IMR-90 (cell line): ENCODE data around the gene ERGIC1. TPM values are rescaled to one million over a fixed set of nuclear protein-coding genes. Genes with fewer than 3 reads are reported as not detected.

Experiments used
- ATAC-seq: fragments of 200-7000 bp; cut with Tn5 transposase; 2 replicates; pipeline ENCODE4 v1.9.1; 2020; ENCODE audit warnings: low read depth, mild to moderate bottlenecking, moderate library complexity
- BruUV-seq: library from RNA; stranded (reverse); fragments of 400-500 nt; replicated peaks from 2 replicates; lab custom pipeline; 2021; lab: Mats Ljungman, UMichigan
- CTCF ChIA-PET: fragments of 300-600 bp; formaldehyde crosslinking; extraction: SDS; loops from one replicate; lab custom pipeline; 2021; ENCODE audit warnings: antibody characterized with exemption; lab: Yijun Ruan, JAX
- POLR2A ChIA-PET: fragments of 300-600 bp; sonication (Branson Sonifier 250); formaldehyde crosslinking; loops from one replicate; lab custom pipeline; 2022; ENCODE audit warnings: antibody characterized with exemption; ENCODE audit not compliant: unreplicated experiment; lab: Charles Lee
- DNase-seq: peaks from one replicate; pipeline ENCODE4 v3.0.0; 2013
- H2AFZ ChIP-seq: replicated peaks from 2 replicates; pipeline ENCODE3; 2013; ENCODE audit warnings: low read length, mild to moderate bottlenecking; ENCODE audit not compliant: poor library complexity
- H2AK5ac ChIP-seq: 2 replicates; pipeline ENCODE4 v1.6.1; 2013; ENCODE audit warnings: low read depth, low read length, inconsistent platforms
- H2AK9ac ChIP-seq: replicated peaks from 2 replicates; pipeline ENCODE3; 2013; ENCODE audit warnings: mild to moderate bottlenecking, low read depth, low read length, moderate library complexity; ENCODE audit not compliant: poor library complexity
- H2BK120ac ChIP-seq: 2 replicates; pipeline ENCODE4 v1.6.1; 2013; ENCODE audit warnings: low read depth, low read length, inconsistent platforms
- H2BK15ac ChIP-seq: 3 replicates; pipeline ENCODE4 v1.6.1; 2013; ENCODE audit warnings: low read depth, low read length, inconsistent platforms
- H2BK20ac ChIP-seq: 2 replicates; pipeline ENCODE4 v1.6.1; 2013; ENCODE audit warnings: low read depth, mild to moderate bottlenecking, inconsistent platforms, low read length, moderate library complexity
- H2BK5ac ChIP-seq: 2 replicates; pipeline ENCODE4 v1.6.1; 2013; ENCODE audit warnings: mild to moderate bottlenecking, low read depth, low read length, inconsistent platforms; ENCODE audit not compliant: poor library complexity, severe bottlenecking
- H3K14ac ChIP-seq: replicated peaks from 2 replicates; pipeline ENCODE4 v1.6.1; 2013; ENCODE audit warnings: low read depth, low read length, inconsistent platforms
- H3K18ac ChIP-seq: 2 replicates; pipeline ENCODE4 v1.6.1; 2013; ENCODE audit warnings: low read depth, low read length, control low read depth
- H3K23ac ChIP-seq: 2 replicates; pipeline ENCODE4 v1.6.1; 2013; ENCODE audit warnings: low read depth, low read length, inconsistent platforms
- H3K27ac ChIP-seq: 2 replicates; pipeline ENCODE4 v1.5.1; 2013; ENCODE audit warnings: mild to moderate bottlenecking, control low read depth, low read length; ENCODE audit not compliant: insufficient read depth
- H3K27me3 ChIP-seq: 2 replicates; pipeline ENCODE4 v1.6.1; 2013; ENCODE audit warnings: low read length; ENCODE audit not compliant: control insufficient read depth, insufficient read depth
- H3K36me3 ChIP-seq: 2 replicates; pipeline ENCODE4 v1.6.1; 2013; ENCODE audit warnings: low read length, mixed read lengths; ENCODE audit not compliant: control insufficient read depth, insufficient read depth
- H3K4ac ChIP-seq: 2 replicates; pipeline ENCODE4 v1.6.1; 2013; ENCODE audit warnings: low read depth, low read length, inconsistent platforms
- H3K4me1 ChIP-seq: 2 replicates; pipeline ENCODE4 v1.6.1; 2013; ENCODE audit warnings: low read length, mixed read lengths; ENCODE audit not compliant: control insufficient read depth, insufficient read depth
- H3K4me2 ChIP-seq: 2 replicates; pipeline ENCODE4 v1.6.1; 2013; ENCODE audit warnings: low read depth, mild to moderate bottlenecking, control low read depth, low read length, moderate library complexity
- H3K4me3 ChIP-seq: 2 replicates; pipeline ENCODE4 v1.5.1; 2013; ENCODE audit warnings: low read depth, mild to moderate bottlenecking, control low read depth, low read length, moderate library complexity; ENCODE audit not compliant: insufficient read depth
- H3K56ac ChIP-seq: 2 replicates; pipeline ENCODE4 v1.6.1; 2013; ENCODE audit warnings: low read length, inconsistent platforms; ENCODE audit not compliant: insufficient read depth; ENCODE audit errors: extremely low read depth
- H3K79me1 ChIP-seq, 2 experiments: 2 replicates each; pipeline ENCODE4 v1.6.1; 2013; ENCODE audit warnings: low read length in 2 of 2, inconsistent platforms in 1 of 2, low read depth in 1 of 2
- H3K9ac ChIP-seq: 2 replicates; pipeline ENCODE4 v1.6.1; 2013; ENCODE audit warnings: low read depth, low read length, control low read depth
- H3K9me1 ChIP-seq: 2 replicates; pipeline ENCODE4 v1.6.1; 2013; ENCODE audit warnings: low read length, inconsistent platforms; ENCODE audit not compliant: insufficient read depth
- H3K9me3 ChIP-seq: 2 replicates; pipeline ENCODE4 v1.6.1; 2013; ENCODE audit warnings: low read length; ENCODE audit not compliant: control insufficient read depth, insufficient read depth
- H4K20me1 ChIP-seq: 2 replicates; pipeline ENCODE4 v1.6.1; 2013; ENCODE audit warnings: low read length, inconsistent platforms; ENCODE audit not compliant: insufficient read depth
- H4K5ac ChIP-seq: 2 replicates; pipeline ENCODE4 v1.6.1; 2013; ENCODE audit warnings: mild to moderate bottlenecking, low read depth, low read length, control low read depth
- H4K8ac ChIP-seq, 2 experiments: 2 replicates each; pipeline ENCODE4 v1.6.1; 2013; ENCODE audit warnings: low read depth in 2 of 2, low read length in 2 of 2, control low read depth in 1 of 2, inconsistent platforms in 1 of 2
- H4K91ac ChIP-seq: 2 replicates; pipeline ENCODE4 v1.6.1; 2013; ENCODE audit warnings: low read depth, low read length, inconsistent platforms; ENCODE audit not compliant: insufficient read depth
- FOS ChIP-seq: fragments of 150-350 bp; IDR thresholded peaks from 2 replicates; pipeline ENCODE4 v1.6.1; 2016; ENCODE audit warnings: low read depth, low read length
- MAFK ChIP-seq: IDR thresholded peaks from 2 replicates; pipeline ENCODE4 v1.6.1; 2012; ENCODE audit warnings: low read depth, low read length, improper control_type of control experiment
- RAD21 ChIP-seq: IDR thresholded peaks from 2 replicates; pipeline ENCODE4 v1.6.1; 2012; ENCODE audit warnings: low read length, improper control_type of control experiment
- RFX5 ChIP-seq: IDR thresholded peaks from 2 replicates; pipeline ENCODE4 v1.8.0; 2012; ENCODE audit warnings: low read depth, mild to moderate bottlenecking, low read length, moderate library complexity
- USF2 ChIP-seq: fragments of 150-350 bp; IDR thresholded peaks from 2 replicates; pipeline ENCODE4 v1.6.1; 2017; ENCODE audit warnings: mild to moderate bottlenecking, antibody characterized with exemption, low read length, low read depth
- whole genome bisulfite sequencing, 2 experiments: methylation state at CpG; one replicate each; pipeline versions ENCODE4 v1.1.5 to v1.1.7; 2013; ENCODE audit warnings: missing lambda C conversion rate in 2 of 2; ENCODE audit not compliant: insufficient read length in 1 of 2; ENCODE audit errors: extremely low coverage in 2 of 2; 5-methylcytosine and 5-hydroxymethylcytosine counted together
- dilution Hi-C: fragments of 300-500 bp; cut with HindIII; formaldehyde crosslinking; loops from one replicate; pipeline ENCODE4 v1.14.3; 2018; ENCODE audit warnings: low sequenced_read_pairs; ENCODE audit not compliant: unreplicated experiment
- in situ Hi-C: fragments of 300-500 bp; cut with MboI; formaldehyde crosslinking; loops from 3 replicates; pipeline ENCODE4 v1.14.3; 2019; ENCODE audit warnings: low sequenced_read_pairs, inconsistent platforms, mixed read lengths
- intact Hi-C: fragments of 100-400 bp; cut with micrococcal nuclease; formaldehyde crosslinking; loops from 2 replicates; pipeline ENCODE4 v1.10.0; 2022
- polyA plus RNA-seq, 3 experiments: library from polyadenylated mRNA; depleted of rRNA; stranded (reverse); fragments of >200 nt; gene quantifications; 2 replicates each; pipeline ENCODE4 v1.2.3, GENCODE V29; 2012; ENCODE audit warnings: low replicate concordance in 1 of 3
- total RNA-seq: library from RNA; depleted of rRNA; stranded (reverse); fragments of >200 nt; gene quantifications from 2 replicates; pipeline ENCODE4 v1.2.3, GENCODE V29; 2012
- TF ChIP-seq, protein P1 (sequence below): conservative IDR thresholded peaks from 2 replicates; pipeline ENCODE4 v1.5.1; 2012; ENCODE audit warnings: mild to moderate bottlenecking, low read depth, low read length, improper control_type of control experiment

Gene ERGIC1
- total and polyA plus RNA-seq, 2 of the 4 experiments (the other 2 are of a cell fraction) = 134 to 192 TPM

DNA sequence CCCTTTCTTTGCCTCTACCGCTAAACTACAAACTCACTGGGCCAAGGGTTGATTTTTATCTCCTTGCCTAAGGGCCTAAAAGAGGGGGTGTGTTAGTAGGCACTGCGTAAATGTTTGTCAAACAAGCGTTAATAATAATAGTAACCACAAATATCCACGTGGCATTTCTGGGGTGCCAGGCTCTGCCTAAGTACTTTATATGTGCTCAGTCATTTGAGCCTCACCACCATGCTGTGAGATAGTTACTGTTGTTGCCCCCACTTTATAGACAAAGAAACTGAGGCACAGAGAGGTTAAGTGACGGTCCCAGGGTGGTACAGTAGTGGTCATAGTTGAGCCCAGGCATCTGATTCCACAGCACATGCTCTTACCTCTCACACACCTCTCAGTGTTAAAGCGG lies 52.4 kb downstream of the ERGIC1 start:
- Histone ChIP-seq H3K18ac (peak overlapping the region; percentile 23), H3K4me3 (no peak overlapping the region), H4K91ac (peak overlapping the region; percentile 95), H2AK9ac (no peak overlapping the region), H2BK20ac (peak overlapping the region; percentile 51; the same call in 1 of the 2 replicates), H3K9me1 (peaks cover 41% of the 10 kb centered on the region), H2BK120ac (peak overlapping the region; percentile 94), H3K36me3 (peaks cover 28% of the 10 kb centered on the region), H3K4ac (peak overlapping the region; percentile 96), H4K5ac (peak overlapping the region; percentile 37), H4K20me1 (no peaks in the 10 kb centered on the region), H3K23ac (0 out of 2 replicates have a peak overlapping the region, but pooled peaks have one; percentile 92), H3K9ac (no peak overlapping the region), H3K27ac (peak overlapping the region; percentile 38), H2AFZ (no peak overlapping the region), H3K79me1 (peaks cover 47 to 90% of the 10 kb centered on the region in 2 experiments), H4K8ac (peak overlapping the region; percentile 76 to 93), H3K4me2 (no peak overlapping the region), H3K27me3 (no peaks in the 10 kb centered on the region), H3K14ac (peak overlapping the region; percentile 92), H2BK5ac (peak overlapping the region; percentile 90), H3K56ac (no peak overlapping the region), H2AK5ac (peak overlapping the region; percentile 73), H3K4me1 (peaks cover 28% of the 10 kb centered on the region), H3K9me3 (peaks cover 2% of the 10 kb centered on the region; the same call in 1 of the 2 replicates), H2BK15ac (peak overlapping the region; percentile 71; the same call in 2 of the 3 replicates)
- in situ Hi-C loops = no loop called here
- CTCF ChIA-PET = no interaction called here
- DNase-seq (no peak), ATAC-seq (no peak)
- intact Hi-C loops = no loop called here
- dilution Hi-C loops = no loop called here
- BruUV-seq = no TSS peak
- WGBS, 2 experiments = no CpG with 5 or more reads among the region's 6 CpGs
- POLR2A ChIA-PET = no interaction called here
- TF ChIP-seq RAD21 (no peak), RFX5 (no peak), FOS (no peak), USF2 (no peak), MAFK (no peak)
- TF ChIP-seq, protein P1, sequence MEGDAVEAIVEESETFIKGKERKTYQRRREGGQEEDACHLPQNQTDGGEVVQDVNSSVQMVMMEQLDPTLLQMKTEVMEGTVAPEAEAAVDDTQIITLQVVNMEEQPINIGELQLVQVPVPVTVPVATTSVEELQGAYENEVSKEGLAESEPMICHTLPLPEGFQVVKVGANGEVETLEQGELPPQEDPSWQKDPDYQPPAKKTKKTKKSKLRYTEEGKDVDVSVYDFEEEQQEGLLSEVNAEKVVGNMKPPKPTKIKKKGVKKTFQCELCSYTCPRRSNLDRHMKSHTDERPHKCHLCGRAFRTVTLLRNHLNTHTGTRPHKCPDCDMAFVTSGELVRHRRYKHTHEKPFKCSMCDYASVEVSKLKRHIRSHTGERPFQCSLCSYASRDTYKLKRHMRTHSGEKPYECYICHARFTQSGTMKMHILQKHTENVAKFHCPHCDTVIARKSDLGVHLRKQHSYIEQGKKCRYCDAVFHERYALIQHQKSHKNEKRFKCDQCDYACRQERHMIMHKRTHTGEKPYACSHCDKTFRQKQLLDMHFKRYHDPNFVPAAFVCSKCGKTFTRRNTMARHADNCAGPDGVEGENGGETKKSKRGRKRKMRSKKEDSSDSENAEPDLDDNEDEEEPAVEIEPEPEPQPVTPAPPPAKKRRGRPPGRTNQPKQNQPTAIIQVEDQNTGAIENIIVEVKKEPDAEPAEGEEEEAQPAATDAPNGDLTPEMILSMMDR = no peak
